Left lung (tissue), 10 donors: ENCODE data around the gene CYSRT1. TPM values are rescaled to one million over a fixed set of nuclear protein-coding genes. Genes with fewer than 3 reads are reported as not detected.

Experiments
- ATAC-seq: fragments of 200-7000 bp; cut with Tn5 transposase; one replicate; pipeline ENCODE4 v1.9.1; 2020; ENCODE audit warnings: moderate library complexity
- DNase-seq, 4 donors: peaks; one replicate each; pipeline ENCODE4 v3.0.0-alpha.2; 2013 to 2020
- H3K27ac ChIP-seq, 2 donors: fragments of 200-600 bp; sonication (generic) in 1 of 2; one replicate each; pipeline versions ENCODE4 v1.5.0 to v1.8.0; 2020 to 2021
- H3K27me3 ChIP-seq, 2 donors: fragments of 200-600 bp; sonication (generic) in 1 of 2; one replicate each; pipeline versions ENCODE4 v1.5.0 to v1.8.0; 2020 to 2021
- H3K36me3 ChIP-seq, 2 donors: fragments of 200-600 bp; sonication (generic) in 1 of 2; one replicate each; pipeline versions ENCODE4 v1.5.0 to v1.8.0; 2020 to 2021
- H3K4me1 ChIP-seq, 2 donors: fragments of 200-600 bp; one replicate each; pipeline ENCODE4 v1.8.0; 2021
- H3K4me3 ChIP-seq, 2 donors: fragments of 200-600 bp; sonication (generic) in 1 of 2; one replicate each; pipeline versions ENCODE4 v1.5.0 to v1.8.0; 2020 to 2021; ENCODE audit warnings: mild to moderate bottlenecking in 1 of 2
- H3K9me3 ChIP-seq, 2 donors: fragments of 200-600 bp; sonication (generic) in 1 of 2; one replicate each; pipeline versions ENCODE4 v1.5.0 to v1.8.0; 2020 to 2021
- CTCF ChIP-seq, 2 donors: fragments of 200-600 bp; sonication (generic) in 1 of 2; IDR thresholded peaks; one replicate each; pipeline versions ENCODE4 v1.5.0 to v1.8.0; 2021; ENCODE audit warnings: antibody characterized with exemption in 2 of 2
- intact Hi-C, 2 donors: fragments of 100-400 bp; cut with DNase I; formaldehyde crosslinking; loops; one replicate each; pipeline versions ENCODE4 v1.11.2 to v1.14.2; 2022
- polyA plus RNA-seq, 6 donors: library from polyadenylated mRNA; unstranded; fragments of 120-200 nt; gene quantifications; one replicate each; pipeline ENCODE4 v1.2.1, GENCODE V29; 2013; ENCODE audit not compliant: insufficient read length in 6 of 6
- total RNA-seq, 2 donors: library from RNA; stranded (reverse); fragmentation: NEBNext Ultra II Directional; extraction: Animal tissue kit (Norgen Biotek cat#: 25700); gene quantifications; one replicate each; pipeline ENCODE4 v1.2.1, GENCODE V29; 2021
- donor health status: DM: no; HTN: yes; CAD: no.
- donor health status: DM: no; HTN: no; CAD: no.

Gene CYSRT1
- total and polyA plus RNA-seq, 8 donors = 0.44 to 3.7 (median 2.3) TPM

GRCh38 chr9:137223078-137223970 lies 1.6 kb upstream of the CYSRT1 start:
- intact Hi-C loops = no loop called here
- Histone ChIP-seq H3K4me3 (peak overlapping the region; percentile 47 to 70), H3K27ac (peak overlapping the region; percentile 86 to 90), H3K4me1 (peaks cover 12 to 56% of the 10 kb centered on the region in 2 donors), H3K27me3 (peaks cover 0 to 35% of the 10 kb centered on the region in 2 donors), H3K9me3 (no peaks in the 10 kb centered on the region), H3K36me3 (no peaks in the 10 kb centered on the region)
- ATAC-seq (peak; percentile 86), DNase-seq (peak; percentile 90 to 98 (median 97))
- TF ChIP-seq CTCF (IDR thresholded peaks at IDR 0.05) = no peak

GRCh38 chr9:137225699-137226331 lies 841 bp downstream of the CYSRT1 start:
- H3K36me3 ChIP-seq = no peaks in the 10 kb centered on the region
- no peaks in the 10 kb centered on the region for H3K9me3 ChIP-seq
- H3K4me3 ChIP-seq = no peak overlapping the region
- ATAC-seq (no peak), DNase-seq (no peak)
- peaks cover 0 to 59% of the 10 kb centered on the region in 2 donors for H3K27me3 ChIP-seq
- intact Hi-C loops = no loop called here
- H3K4me1 ChIP-seq = peaks cover 12 to 47% of the 10 kb centered on the region in 2 donors
- H3K27ac ChIP-seq = no peak overlapping the region
- TF ChIP-seq CTCF (IDR thresholded peaks at IDR 0.05) = no peak

GRCh38 chr9:137226338-137227053 lies 1.5 kb downstream of the CYSRT1 start:
- Histone ChIP-seq H3K27me3 (peaks cover 0 to 59% of the 10 kb centered on the region in 2 donors), H3K4me3 (no peak overlapping the region), H3K9me3 (no peaks in the 10 kb centered on the region), H3K36me3 (no peaks in the 10 kb centered on the region), H3K27ac (peak overlapping the region; percentile 45 to 65), H3K4me1 (peaks cover 12 to 45% of the 10 kb centered on the region in 2 donors)
- DNase-seq = no peak
- no peak for TF ChIP-seq CTCF (IDR thresholded peaks at IDR 0.05)
- intact Hi-C loops = no loop called here
- ATAC-seq = no peak

GRCh38 chr9:137227054-137227852 lies 2.3 kb downstream of the CYSRT1 start, which contains the start of gene RNF224:
RNF224 (plus strand) TSS chr9:137227502; CDS start chr9:137228336, 834 bp downstream.
- H3K4me3 ChIP-seq = no peak within 1 kb of the TSS
- no peaks in the 10 kb centered on the region for H3K9me3 ChIP-seq
- peak in 3 of 4 donors; percentile 82 to 93 (median 83) for DNase-seq
- H3K4me1 ChIP-seq = peaks cover 12 to 41% of the 10 kb centered on the region in 2 donors
- H3K36me3 ChIP-seq = no peaks in the 10 kb centered on the region
- peak; percentile 70 for ATAC-seq
- H3K27me3 ChIP-seq = peaks cover 0 to 61% of the 10 kb centered on the region in 2 donors
- peak; percentile 73 to 91 for TF ChIP-seq CTCF (IDR thresholded peaks at IDR 0.05)
- intact Hi-C loops = no loop called here
- peak within 1 kb of the TSS; percentile 45 to 65 for H3K27ac ChIP-seq
